GM18907 (cell line): ENCODE data around the gene CEND1.

ENCODE experiments used
- ATAC-seq: cut with Tn5 transposase; IDR thresholded peaks from one replicate; pipeline ENCODE4 v1.9.1; 2021; ENCODE audit warnings: mild to moderate bottlenecking, moderate library complexity; ENCODE audit not compliant: unreplicated experiment

CEND1 gene

DNA sequence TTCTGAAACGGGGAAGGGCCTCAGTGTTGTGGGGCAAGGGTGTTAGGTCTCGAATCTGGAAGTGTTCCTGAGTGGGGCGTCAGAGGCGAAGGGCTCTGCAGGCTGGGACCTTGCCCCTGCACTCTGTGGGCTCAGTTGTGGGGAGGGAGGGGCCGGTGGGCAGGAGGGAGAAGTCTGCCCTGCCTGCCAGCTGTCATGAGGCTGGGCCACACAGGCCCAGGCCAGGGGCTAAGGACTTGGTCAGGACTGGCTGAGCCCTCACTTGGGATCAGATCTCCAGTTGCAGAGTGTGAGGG, 38.0 kb upstream of the CEND1 start, which contains the start of gene CRACR2B:
CRACR2B (plus strand) TSS at position 23 of the 296 bp plus-strand sequence. CDS start 689 bp downstream, outside the sequence.
- ATAC-seq = peak; percentile 7

DNA sequence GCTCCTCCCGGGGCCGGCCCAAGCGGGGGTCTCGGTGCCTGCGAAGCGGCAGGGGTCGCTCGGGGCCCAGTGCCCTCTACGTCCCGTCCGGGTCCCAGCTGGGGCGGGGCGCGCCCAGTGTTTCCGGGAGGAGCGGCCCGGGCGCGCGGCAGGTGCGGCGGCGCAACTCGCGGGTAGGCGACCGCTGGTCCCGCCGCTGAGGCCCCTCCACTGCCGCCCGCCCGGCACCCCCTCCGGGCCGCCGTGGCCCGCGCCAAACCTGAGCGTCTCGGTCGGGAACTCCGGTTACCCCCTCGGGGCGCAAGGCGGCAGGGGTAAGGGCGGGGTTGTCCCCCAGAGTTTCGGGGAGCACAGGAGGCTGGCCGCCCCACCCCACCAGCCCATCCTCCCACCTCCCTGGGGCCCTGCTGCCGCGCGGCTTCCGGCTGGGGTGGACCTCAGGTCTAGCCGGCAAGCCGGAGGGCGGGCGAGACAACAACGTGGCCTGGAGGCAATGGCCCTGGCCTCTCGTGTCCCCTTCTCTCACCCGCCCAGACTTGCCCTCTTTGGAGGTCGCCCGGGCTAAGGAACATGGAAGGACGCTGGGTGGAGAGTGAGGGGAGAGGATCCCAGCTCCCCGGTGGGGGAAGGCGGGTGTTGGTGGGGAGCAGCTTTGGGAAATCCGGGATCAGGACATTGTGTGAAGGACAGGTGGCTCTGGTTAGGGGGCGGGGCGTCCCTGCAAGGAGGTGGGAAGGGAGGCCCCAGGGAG, 37.4 kb upstream of the CEND1 start:
- ATAC-seq = peak; percentile 48

DNA sequence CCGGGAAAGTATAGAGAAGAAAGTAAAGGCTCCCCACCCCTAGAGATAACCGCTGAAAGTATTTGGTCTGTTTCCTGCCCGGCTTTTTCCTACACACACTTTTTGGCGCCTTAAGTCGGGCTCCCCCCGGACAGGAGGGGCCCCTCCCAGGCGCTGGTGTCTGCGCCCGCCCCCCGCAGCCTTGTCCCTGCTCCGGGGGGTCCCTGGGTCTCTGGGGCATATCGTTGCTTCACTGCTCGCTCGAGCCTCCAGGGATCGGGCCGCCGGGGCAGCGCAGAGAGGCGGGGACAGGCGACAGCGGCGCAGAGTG, 36.9 kb upstream of the CEND1 start:
- peak; percentile 13 for ATAC-seq

DNA sequence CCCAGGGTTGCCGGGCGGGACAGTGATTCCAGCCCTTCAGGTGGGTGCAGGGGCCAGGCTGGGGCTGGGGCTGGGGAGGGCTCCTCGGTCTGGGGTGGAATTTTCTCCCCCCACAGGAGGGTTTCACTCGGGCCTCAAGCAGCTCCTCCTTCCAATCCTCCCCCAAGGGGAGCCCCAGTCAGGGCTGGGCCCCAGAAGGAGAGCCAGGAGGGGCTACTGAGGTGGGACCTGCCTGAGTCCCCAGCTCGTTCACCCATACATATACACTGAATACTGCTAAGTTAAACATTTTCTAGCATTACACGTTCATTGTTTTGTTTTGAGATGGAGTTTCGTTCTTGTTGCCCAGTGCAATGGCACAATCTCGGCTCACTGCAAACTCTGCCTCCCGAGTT, 36.3 kb upstream of the CEND1 start:
- no peak for ATAC-seq

DNA sequence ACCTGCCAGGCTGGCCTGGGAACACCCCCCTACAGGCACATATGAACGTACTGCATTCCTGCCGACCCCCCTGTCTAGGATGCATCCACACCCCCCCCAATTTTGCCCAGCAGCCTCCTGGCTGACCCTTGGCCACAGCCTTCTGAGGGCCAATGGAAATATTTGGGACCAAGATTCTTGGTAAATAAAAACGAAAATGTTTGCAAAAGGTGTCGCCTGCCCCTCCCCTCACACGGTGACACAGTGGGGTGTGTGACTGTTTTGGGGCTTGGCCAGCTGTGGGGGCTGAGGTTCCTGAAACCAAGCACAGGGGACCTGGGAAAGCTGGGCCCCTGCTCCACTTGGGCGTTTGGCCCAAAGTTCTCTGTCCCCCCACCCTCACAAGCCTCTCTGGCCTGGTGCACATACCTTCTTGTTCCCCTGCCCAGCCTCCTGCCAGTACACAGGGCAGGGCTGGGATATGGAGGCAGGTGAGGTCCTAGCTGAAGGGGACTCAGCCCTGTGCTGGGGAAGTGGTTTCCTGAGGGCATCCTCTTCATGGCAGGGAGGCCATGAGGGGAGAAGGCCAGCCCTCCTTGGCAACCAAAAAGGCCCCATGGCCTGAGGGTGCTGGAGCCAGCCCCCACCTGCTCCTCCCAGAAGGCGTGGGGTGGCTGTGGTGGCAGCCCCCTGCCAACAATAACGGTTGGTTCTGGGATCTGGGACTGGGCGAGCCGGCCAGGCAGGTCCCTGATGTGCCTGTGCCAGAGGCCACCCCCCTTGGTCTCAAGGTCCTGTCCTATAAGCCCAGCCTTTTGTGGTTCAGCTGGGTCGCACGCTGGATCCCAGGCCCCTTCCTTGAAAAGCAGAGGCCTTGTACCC, 35.7 kb upstream of the CEND1 start:
- ATAC-seq = no peak

DNA sequence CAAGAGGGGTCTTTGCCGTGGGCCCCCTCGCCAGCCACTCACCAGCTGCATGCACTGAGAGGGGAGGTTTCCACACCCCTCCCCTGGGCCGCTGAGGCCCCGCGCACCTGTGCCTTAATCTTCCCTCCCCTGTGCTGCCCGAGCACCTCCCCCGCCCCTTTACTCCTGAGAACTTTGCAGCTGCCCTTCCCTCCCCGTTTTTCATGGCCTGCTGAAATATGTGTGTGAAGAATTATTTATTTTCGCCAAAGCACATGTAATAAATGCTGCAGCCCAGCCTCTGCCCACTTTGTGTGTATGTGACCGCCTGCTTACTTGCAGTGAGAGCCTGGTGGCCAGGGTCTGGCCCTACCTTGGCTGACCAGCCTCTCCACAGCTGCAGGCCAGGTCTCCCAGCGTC, 35.1 kb upstream of the CEND1 start:
- ATAC-seq = no peak

DNA sequence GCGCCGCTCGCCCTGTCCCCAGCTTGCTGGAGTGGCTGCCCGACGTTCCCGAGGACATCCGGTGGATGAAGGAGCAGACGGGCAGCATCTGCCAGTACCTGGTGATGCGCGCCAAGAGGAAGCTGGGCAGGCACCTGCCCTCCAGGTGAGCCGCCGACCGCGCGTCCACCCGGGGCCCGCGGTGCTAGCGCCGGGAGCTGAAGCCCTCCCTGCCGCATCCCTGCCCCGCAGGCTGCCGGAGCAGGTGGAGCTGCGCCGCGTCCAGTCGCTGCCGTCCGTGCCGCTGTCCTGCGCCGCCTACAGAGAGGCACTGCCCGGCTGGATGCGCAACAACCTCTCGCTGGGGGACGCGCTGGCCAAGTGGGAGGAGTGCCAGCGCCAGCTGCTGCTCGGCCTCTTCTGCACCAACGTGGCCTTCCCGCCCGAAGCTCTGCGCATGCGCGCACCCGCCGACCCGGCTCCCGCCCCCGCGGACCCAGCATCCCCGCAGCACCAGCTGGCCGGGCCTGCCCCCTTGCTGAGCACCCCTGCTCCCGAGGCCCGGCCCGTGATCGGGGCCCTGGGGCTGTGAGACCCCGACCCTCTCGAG, 34.5 kb upstream of the CEND1 start:
- no peak for ATAC-seq

DNA sequence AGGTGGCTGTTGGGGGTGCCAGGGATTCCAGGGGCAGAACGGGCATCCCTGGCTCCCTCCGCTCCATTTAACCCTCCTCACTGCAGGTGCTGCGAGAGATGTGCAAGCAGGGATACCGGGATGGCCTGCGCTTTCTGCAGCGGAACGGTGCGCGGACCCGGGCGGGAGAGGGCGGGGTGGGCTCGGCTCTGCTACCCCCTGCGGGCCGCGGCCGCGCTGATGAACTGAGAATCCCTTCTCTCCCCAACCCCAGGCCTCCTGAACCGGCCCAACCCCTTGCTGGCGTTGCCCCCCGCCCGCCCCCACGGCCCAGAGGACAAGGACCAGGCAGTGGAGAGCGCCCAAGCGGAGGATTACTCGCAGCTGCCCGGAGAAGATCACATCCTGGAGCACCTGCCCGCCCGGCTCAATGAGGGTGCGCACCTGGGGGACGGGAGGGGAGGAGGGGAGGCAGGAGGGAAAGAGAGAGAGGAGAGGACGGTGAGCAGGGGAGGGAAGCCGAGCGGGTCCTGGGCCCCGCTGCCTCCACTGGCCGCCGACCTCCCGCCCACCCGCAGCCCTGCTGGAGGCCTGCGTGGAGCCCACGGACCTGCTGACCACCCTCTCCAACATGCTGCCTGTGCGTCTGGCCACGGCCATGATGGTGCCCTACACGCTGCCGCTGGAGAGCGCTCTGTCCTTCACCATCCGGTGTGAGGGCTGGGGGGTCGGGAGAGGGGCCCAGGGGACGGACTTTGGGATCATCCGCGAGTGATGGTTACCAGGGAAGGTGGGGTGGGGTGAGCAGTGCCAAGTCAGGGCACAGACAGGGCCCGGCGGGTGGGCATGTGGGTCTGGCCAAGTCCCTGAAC, 33.8 kb upstream of the CEND1 start:
- no peak for ATAC-seq

DNA sequence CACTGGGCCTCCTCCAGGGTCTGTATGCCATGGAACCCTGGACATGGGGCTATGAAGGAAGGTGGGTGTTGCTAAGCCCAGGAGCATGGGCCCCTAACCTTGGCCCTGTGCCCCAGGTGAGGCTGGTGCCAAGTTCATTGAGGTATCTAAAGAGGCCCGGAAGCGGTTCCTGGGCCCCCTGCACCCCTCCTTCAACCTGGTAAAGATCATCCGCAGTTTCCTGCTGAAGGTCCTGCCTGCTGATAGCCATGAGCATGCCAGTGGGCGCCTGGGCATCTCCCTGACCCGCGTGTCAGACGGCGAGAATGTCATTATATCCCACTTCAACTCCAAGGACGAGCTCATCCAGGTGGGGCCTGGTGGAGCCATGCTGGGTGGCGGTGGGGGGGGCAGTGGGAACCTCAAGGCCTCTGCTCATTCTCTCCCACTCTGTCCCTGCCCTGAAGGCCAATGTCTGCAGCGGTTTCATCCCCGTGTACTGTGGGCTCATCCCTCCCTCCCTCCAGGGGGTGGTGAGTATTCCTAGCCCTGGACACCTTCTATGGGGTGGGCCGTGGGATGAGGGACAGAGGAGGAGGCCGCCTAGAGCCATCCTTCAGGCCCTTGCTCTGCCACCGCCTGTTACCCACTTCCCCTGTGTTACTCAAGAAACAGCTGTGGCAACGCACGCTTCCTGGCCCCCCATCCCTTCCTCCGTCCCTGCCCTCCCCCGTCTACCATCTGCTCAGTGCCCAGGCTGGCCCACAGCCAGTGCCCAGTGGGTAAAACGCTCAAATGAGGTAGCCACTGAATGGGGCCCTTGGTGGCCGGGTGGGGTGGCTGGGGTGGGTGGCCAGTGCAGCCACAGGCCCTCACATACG, 31.9 kb upstream of the CEND1 start:
- ATAC-seq = no peak

DNA sequence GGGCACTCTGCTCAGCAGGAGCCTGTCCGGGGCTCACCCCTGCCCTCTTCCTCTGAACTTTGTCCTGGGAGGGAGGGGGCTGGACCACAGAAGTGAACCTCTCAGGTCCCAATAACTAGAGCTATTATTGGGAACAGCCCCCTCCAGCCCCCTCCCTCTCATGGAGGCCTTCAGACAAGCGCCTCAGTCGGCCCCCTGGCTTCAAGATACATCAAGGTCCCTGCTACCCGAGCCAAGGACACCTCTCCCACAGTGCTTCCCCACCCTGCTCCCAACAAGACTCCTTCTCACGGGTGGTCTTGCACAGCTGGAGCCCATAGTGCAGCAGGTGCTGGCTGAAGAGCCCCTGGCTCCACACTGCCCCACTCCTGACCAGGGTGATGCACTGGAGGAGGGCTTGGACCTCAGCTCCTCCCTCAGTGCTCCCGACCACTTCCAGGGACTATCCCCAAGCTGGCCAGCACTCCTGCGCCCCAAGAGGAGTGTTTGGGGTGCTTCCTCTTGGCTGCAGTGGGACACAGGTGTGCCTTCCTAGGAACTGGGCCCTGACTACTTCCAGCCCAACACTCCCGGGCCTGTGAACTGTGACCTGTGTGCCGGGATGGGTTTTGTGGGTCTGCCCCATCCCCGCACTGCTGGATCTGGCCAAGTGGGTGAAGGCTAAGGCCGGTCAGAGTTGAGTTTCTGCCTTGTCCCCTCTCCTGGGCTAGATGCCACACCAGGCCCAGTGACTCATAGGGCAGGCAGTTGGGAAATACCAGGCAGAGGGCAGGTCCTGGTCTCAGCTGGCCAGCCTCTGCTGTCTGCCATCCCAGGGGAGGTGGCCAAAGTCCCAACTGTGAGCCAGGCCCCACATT, 31.0 kb upstream of the CEND1 start:
- no peak for ATAC-seq

DNA sequence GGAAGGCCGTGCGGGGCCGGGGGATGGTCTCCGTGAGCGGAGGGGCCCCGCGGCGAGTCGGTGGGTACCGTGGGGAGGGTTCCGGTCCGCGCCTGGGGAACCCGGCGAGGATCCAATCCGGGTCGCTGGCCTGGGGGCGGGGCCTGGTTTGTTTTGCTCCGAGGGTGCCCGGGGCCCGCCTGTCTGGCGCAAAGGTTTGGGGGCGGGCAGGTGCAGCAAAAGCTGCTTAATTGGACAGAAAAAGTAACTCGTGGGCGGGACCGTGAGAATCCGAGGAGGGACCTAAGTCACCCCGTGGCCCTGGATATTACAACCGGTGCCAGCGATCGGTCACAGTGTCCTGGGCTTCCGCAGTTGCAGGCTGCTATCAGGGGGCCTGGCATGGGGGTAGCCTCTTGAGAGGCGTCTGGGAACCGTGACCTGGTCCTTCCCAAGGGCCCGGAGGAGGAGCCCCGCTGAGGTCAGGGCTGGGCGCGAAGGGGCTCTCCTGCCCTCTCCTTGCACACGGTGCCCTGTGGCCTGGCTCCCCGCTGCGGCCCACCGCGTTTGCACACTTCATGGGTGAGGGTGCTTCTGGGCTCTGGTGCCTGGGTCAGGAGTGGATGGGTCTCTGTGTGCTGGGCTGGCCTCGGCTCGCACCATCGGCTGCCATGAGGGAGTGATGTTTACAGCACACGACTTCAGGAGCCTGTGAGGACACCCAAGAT, 30.2 kb upstream of the CEND1 start:
- peak; percentile 65 for ATAC-seq

DNA sequence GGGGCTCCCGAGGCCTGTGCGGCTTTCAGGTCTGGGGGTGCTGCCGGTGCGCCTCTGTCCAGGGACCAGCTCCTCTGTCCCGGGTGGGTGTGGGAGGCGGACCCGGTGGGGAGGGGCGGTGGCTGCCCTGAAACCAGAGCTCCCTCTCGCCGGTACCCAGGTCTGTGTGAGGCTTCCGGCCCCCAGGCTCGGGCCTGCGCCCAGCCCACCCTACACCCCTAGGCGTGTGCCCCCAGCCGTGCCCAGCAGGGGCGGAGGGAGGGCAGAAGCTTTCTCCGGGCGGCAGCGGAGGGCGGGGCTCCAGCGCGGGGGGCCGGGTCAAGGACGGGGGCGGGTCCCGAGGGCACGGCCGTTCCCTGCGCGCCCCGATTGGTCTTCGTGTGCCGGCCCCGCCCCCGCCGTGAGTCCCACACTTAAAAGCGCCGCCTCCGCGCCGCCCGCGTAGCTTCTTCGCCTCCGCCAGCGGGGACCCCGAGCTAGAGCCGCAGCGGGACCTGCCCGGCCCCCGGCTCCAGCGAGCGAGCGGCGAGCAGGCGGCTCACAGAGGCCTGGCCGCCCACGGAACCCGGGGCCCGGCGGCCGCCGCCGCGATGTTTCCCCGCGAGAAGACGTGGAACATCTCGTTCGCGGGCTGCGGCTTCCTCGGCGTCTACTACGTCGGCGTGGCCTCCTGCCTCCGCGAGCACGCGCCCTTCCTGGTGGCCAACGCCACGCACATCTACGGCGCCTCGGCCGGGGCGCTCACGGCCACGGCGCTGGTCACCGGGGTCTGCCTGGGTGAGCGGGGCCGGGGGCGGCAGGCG, 29.4 kb upstream of the CEND1 start:
- ATAC-seq = peak; percentile 56

DNA sequence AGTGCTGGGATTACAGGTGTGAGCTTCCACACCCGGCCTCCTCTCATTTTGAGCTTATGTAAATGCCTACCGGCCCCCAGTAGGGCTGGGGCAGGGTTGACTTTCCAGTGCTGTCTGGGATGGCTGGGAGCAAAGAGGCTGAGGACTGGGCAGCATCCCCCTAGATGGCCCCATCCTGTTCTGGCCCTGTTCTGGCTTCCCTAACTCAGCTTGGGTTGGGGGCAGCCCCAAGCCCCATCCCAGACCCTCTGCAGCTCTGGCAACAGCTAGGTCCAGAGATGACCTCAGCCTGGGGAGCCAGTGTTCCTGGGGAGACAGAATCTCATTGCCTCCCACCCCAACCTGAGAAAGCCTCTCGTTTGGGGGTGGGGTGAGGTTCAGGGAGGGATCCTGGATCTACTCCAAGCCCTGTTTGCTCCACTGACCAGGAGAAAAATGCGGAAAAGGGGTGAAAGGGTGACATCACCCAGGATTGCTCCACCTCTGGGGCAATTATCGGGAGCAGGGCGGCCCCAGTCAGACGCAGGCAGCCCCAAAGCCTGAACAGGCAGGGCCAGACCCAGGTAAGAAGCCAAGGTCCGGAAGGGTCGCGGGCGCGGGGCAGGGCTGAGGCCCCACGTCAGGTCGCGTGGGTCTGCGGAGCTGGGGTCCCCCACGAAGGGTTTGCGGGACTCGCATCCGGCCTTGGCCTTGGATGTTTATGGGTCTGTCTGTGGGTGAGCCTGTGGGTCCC, 28.7 kb upstream of the CEND1 start, which contains the start of gene PNPLA2:
PNPLA2 (plus strand) TSS at position 519 of the 733 bp plus-strand sequence. CDS start 805 bp downstream, outside the sequence.
- no peak for ATAC-seq

DNA sequence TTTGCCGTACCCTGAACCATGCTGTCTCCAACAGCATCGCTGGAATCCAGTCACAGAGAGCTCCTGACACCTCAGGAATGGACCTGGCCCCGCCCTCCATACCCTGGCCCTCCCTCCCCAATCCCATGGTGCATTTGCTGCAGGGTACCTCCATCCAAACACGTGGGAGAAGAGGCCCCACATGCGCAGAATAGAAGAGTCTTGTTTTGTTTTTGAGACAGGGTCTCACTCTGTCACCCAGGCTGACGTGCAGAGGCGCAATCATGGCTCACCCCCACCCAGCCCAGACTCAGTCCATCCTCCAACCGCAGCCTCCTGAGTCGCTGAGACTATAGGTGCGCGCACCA, 26.5 kb upstream of the CEND1 start:
- ATAC-seq = no peak

DNA sequence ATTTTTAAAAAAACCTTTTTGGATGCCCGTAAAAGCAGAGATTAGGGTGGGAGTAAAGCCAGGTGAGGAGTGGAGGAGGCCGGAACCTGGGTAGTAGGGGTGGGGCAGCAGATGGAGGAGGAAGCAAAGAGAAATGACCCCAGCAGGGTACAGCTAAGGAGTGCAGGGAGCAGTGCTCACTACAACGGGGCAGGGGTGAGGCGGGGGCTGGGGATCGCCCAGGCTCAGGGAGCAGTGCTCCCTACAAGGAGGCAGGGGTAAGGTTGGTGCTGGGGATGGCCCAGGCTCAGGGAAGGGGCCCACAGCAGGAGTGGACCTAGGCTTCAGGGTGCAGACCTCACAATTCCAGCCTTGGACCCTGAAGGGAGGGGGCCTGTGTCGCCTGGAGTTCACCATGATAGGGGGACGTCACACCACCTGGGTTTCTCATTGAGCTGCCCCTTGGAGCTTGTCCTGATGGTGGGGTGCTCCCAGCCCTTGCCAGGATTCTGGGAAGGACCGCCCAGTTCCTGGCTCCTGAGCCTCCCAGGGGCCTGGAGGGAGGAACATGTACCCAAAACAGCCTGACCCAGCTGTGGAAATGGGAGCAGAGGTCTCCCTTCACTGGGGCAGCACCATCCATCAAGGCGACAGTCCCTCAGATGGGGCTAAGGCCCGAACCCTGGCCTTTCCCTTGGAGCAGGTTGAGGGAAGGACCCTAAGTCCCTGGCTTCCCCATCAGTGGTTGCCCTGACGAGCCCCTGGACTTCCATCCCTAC, 26.0 kb upstream of the CEND1 start:
- no peak for ATAC-seq

DNA sequence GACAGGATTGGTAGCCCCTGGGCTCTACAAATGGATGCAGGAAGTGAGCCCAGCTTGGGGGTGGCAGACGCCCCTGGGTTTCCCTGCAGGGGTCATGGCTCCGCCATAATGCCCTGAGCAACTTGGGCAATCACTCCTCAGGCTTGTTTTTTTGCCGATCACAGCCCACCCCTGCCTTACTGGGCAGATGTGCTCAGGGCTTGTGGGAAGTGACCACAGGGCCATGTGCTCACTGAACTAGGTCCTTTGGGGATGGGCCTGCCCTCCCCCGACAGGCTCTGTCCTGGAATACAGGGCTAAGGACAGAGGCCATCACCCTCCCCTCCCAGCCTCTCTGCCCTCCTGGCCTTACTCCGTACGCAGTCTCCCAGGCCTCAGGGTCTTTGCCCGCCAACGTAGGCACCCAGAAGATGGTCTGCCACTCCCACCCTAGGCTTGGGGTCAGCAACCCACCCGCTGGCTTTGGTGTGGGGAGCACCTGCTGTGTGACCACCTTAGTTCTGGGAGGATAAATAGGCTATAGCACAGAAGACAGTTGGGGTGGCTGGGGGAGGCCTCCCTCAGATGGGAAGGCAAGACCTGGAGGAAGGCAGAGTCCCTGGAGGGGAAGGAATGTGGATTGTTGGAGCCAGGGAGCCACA, 23.7 kb upstream of the CEND1 start:
- no peak for ATAC-seq
